Loucy (cell line): ENCODE results near the gene BLID.

Source experiments
- EZH2phosphoT487 ChIP-seq: fragments of 200-600 bp; IDR thresholded peaks from 2 replicates; pipeline ENCODE4 v1.6.1; 2018; ENCODE audit warnings: antibody characterized with exemption, mild to moderate bottlenecking, moderate library complexity, borderline replicate concordance
- TF ChIP-seq, protein P1 (sequence below): fragments of 200-600 bp; sonication (generic); conservative IDR thresholded peaks from 2 replicates; pipeline ENCODE4 v1.5.1; 2014; ENCODE audit warnings: mild to moderate bottlenecking, antibody characterized with exemption, low read length

DNA sequence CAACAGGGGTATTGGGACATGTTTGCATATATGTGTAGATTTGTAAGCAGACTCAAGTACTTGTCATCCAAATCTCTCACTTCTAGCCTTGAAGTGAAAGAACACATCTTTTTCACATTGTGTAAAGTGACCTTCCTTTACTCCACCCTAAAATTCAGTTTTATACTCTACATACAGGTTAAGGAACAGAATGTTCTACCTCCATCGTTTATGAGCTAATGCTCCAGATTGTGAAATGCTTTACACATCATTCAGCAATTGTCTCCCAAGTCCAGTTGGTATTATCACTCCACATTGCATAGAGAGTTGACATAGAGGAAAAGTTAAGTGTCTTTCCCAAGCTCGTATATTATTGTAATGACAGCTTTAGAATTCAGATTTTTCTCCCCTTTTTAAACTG lies 46.1 kb upstream of the BLID start:
- TF ChIP-seq, protein P1, sequence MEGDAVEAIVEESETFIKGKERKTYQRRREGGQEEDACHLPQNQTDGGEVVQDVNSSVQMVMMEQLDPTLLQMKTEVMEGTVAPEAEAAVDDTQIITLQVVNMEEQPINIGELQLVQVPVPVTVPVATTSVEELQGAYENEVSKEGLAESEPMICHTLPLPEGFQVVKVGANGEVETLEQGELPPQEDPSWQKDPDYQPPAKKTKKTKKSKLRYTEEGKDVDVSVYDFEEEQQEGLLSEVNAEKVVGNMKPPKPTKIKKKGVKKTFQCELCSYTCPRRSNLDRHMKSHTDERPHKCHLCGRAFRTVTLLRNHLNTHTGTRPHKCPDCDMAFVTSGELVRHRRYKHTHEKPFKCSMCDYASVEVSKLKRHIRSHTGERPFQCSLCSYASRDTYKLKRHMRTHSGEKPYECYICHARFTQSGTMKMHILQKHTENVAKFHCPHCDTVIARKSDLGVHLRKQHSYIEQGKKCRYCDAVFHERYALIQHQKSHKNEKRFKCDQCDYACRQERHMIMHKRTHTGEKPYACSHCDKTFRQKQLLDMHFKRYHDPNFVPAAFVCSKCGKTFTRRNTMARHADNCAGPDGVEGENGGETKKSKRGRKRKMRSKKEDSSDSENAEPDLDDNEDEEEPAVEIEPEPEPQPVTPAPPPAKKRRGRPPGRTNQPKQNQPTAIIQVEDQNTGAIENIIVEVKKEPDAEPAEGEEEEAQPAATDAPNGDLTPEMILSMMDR: no peak
- TF ChIP-seq EZH2phosphoT487: no peak
